ENCODE data around the gene CCR7.

DNA sequence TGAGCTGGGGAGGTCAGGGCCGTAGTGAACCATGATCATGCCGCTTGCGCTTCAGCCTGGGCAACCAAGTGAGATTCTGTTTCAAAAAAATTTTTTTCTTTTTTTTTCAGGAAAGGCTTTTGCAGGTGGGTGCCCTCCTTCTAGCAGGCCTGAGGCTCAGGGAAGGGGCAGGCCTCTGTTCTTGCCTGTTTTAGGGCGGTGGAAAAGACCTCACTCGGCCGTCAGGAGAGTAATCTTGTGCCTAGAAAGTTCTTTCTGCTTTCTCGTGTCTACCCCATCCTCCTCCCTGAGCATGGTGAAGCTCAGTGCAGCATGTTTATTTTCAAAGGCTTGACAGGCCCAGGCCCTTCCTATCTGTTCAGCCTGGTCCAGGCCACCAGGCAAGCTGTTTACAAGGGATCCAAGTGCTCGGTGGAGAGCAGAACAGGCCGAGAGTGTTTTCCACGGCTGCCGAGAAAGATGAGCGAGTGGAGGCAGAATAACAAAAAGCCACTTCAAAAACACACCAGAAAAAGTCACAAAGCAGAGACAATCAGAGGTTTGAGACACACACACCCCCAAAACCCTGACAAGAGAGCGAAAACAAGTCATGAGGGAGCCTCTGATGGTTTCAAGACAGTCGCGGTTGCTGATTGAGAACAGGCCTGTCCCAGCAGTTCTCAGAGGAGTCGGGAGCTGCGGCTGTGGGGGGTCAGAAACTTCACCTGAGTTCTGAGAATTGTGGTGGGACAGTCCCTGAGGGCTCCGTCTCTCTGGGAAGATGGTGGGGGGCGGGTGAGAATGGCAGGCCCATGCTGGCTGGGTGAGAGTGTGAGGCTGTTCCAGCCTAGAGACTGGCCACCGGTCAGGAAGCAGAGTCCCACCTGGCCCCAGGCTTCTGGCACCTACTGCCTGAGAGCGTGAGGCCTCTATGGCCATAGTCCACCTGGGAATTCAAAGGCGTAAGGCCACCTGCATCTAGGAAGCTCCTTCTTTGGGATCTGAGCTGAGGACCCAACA lies 37.5 kb upstream of the CCR7 start:
- TF ChIP-seq RFX5 (IDR thresholded peaks at IDR 0.05; ENCODE audit: low read length) (no peak), GABPA (IDR thresholded peaks at IDR 0.05; ENCODE audit: low read depth) (no peak), USF1 (IDR thresholded peaks at IDR 0.05; ENCODE audit: borderline replicate concordance, low read depth) (no peak), RAD21 (IDR thresholded peaks at IDR 0.05; ENCODE audit: low read length) (no peak)
- TF ChIP-seq, protein P1, sequence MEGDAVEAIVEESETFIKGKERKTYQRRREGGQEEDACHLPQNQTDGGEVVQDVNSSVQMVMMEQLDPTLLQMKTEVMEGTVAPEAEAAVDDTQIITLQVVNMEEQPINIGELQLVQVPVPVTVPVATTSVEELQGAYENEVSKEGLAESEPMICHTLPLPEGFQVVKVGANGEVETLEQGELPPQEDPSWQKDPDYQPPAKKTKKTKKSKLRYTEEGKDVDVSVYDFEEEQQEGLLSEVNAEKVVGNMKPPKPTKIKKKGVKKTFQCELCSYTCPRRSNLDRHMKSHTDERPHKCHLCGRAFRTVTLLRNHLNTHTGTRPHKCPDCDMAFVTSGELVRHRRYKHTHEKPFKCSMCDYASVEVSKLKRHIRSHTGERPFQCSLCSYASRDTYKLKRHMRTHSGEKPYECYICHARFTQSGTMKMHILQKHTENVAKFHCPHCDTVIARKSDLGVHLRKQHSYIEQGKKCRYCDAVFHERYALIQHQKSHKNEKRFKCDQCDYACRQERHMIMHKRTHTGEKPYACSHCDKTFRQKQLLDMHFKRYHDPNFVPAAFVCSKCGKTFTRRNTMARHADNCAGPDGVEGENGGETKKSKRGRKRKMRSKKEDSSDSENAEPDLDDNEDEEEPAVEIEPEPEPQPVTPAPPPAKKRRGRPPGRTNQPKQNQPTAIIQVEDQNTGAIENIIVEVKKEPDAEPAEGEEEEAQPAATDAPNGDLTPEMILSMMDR (IDR thresholded peaks at IDR 0.05) = no peak

All from SK-N-SH (cell line).